Activated CD4-positive, alpha-beta T cell treated with anti-CD3 and anti-CD28 coated beads for 36 hours (primary cell): ENCODE measurements around the gene ATPAF2. TPM values are rescaled to one million over a fixed set of nuclear protein-coding genes. Genes with fewer than 3 reads are reported as not detected.

Source experiments
- ATAC-seq: fragments of 200-7000 bp; cut with Tn5 transposase; one replicate; pipeline ENCODE4 v1.10.0; 2021; ENCODE audit warnings: mild to moderate bottlenecking, moderate library complexity
- CTCF ChIA-PET: fragments of 350-600 bp; sonication (Branson Sonifier 250); formaldehyde crosslinking; loops from one replicate; lab custom pipeline; 2021; ENCODE audit warnings: antibody characterized with exemption; lab: Charles Lee
- POLR2A ChIA-PET: fragments of 350-600 bp; sonication (Branson Sonifier 250); formaldehyde crosslinking; loops from one replicate; lab custom pipeline; 2021; ENCODE audit warnings: antibody characterized with exemption, inconsistent platforms; lab: Charles Lee
- DNase-seq: peaks from one replicate; pipeline ENCODE4 v3.0.0-alpha.2; 2020
- H3K27ac Mint-ChIP-seq: one replicate; pipeline ENCODE4 v1.8.0; 2021; ENCODE audit warnings: mixed read lengths
- H3K27me3 Mint-ChIP-seq: one replicate; pipeline ENCODE4 v1.8.0; 2021; ENCODE audit warnings: mixed read lengths
- H3K36me3 Mint-ChIP-seq: one replicate; pipeline ENCODE4 v1.8.0; 2021; ENCODE audit warnings: low read depth, mixed read lengths
- H3K4me1 Mint-ChIP-seq: one replicate; pipeline ENCODE4 v1.8.0; 2021; ENCODE audit warnings: mixed read lengths
- H3K4me3 Mint-ChIP-seq: one replicate; pipeline ENCODE4 v1.8.0; 2021; ENCODE audit warnings: mild to moderate bottlenecking, moderate library complexity, mixed read lengths
- H3K9me3 Mint-ChIP-seq: one replicate; pipeline ENCODE4 v1.8.0; 2021; ENCODE audit warnings: low read depth, mixed read lengths
- intact Hi-C, 2 experiments: fragments of 100-400 bp; cut with DNase I in 1 of 2; cut with micrococcal nuclease in 1 of 2; formaldehyde crosslinking; loops; one replicate each; pipeline versions ENCODE4 v1.14.2 to v1.15.1; 2022 to 2024; cut with DNase I, micrococcal nuclease
- total RNA-seq, 2 experiments: library from RNA; stranded (reverse); gene quantifications; one replicate each; pipeline ENCODE4 v1.2.3, GENCODE V29; 2021

ATPAF2 gene
- 10 to 100 TPM; 32.9 to 40.3 TPM for total RNA-seq

GRCh38 chr17:18038861-18039534, at the start of gene ATPAF2, which contains the start of gene GID4:
Gene ATPAF2, minus strand, starts transcription at chr17:18039168. Its CDS starts 155 bp downstream, at chr17:18039013.
Gene GID4, plus strand, starts transcription at chr17:18039408. Its CDS starts 57 bp downstream, at chr17:18039465.
- H3K9me3 Mint-ChIP-seq: no peaks in the 10 kb centered on the region
- peak within 1 kb of the TSS; percentile 91 for H3K4me3 Mint-ChIP-seq
- H3K36me3 Mint-ChIP-seq: peaks cover 9% of the 10 kb centered on the region
- H3K27me3 Mint-ChIP-seq: no peaks in the 10 kb centered on the region
- ChIA-PET CTCF (interaction anchor here (0.7 to 1.1 kb wide), 2 partner anchors 151 to 674 kb away, joined by 3 read pairs; no protein-coding TSS in a partner anchor), POLR2A (no interaction called here)
- intact Hi-C loops: loop anchor here (1.0 to 2.0 kb wide), 18 partner anchors 48 to 802 kb away; partner anchors contain the start of genes ALKBH5 (in 2 of the 2), DRC3 (in 2 of the 2), PEMT (in 2 of the 2) and TOM1L2 (in 2 of the 2)
- H3K27ac Mint-ChIP-seq: peak within 1 kb of the TSS; percentile 92
- H3K4me1 Mint-ChIP-seq: peaks cover 49% of the 10 kb centered on the region
- ATAC-seq (peak; percentile 91), DNase-seq (peak; percentile 100)

GRCh38 chr17:18087610-18088491, 48.9 kb upstream of the ATPAF2 start, which contains the start of gene DRG2:
Gene DRG2, plus strand, starts transcription at chr17:18087948. Its CDS starts 76 bp downstream, at chr17:18088024.
- ChIA-PET POLR2A (interaction anchor here (0.7 kb wide), 1 partner anchor 117 kb away, joined by 3 read pairs; no protein-coding TSS in a partner anchor), CTCF (interaction anchor here (0.6 to 1.4 kb wide), 9 partner anchors 10 to 451 kb away, joined by 3 to 5 read pairs (median 3); no protein-coding TSS in a partner anchor)
- ATAC-seq: peak; percentile 90
- Mint-ChIP-seq H3K27me3 (no peaks in the 10 kb centered on the region), H3K4me3 (peak within 1 kb of the TSS; percentile 99), H3K4me1 (peaks cover 22% of the 10 kb centered on the region), H3K27ac (peak within 1 kb of the TSS; percentile 98), H3K9me3 (no peaks in the 10 kb centered on the region), H3K36me3 (peaks cover 22% of the 10 kb centered on the region)
- intact Hi-C loops: loop anchor here (1.0 to 5.0 kb wide), 11 partner anchors 46 to 496 kb away; partner anchors contain the start of genes ALKBH5 (in 2 of the 2), ATPAF2 (in 1 of the 2), DRC3 (in 1 of the 2) and GID4 (in 1 of the 2)
- peak; percentile 93 for DNase-seq

- Mint-ChIP-seq H3K27ac (no peak overlapping the region), H3K9me3 (no peaks in the 10 kb centered on the region), H3K4me1 (peaks cover 13% of the 10 kb centered on the region), H3K27me3 (peaks cover 3% of the 10 kb centered on the region), H3K4me3 (no peak overlapping the region), H3K36me3 (peaks cover 7% of the 10 kb centered on the region)
- CTCF ChIA-PET: interaction anchor here (0.6 kb wide), 1 partner anchor 906 kb away, joined by 4 read pairs; no protein-coding TSS in a partner anchor
- no peak for DNase-seq
- POLR2A ChIA-PET: no interaction called here
- no peak for ATAC-seq
- intact Hi-C loops: no loop called here
These were observed 45.3 kb upstream of the ATPAF2 start for GRCh38 chr17:18084256-18084655.

- Mint-ChIP-seq H3K4me3 (no peak overlapping the region), H3K9me3 (no peaks in the 10 kb centered on the region), H3K36me3 (no peaks in the 10 kb centered on the region), H3K27ac (no peak overlapping the region), H3K4me1 (no peaks in the 10 kb centered on the region), H3K27me3 (peaks cover 6% of the 10 kb centered on the region)
- intact Hi-C loops: no loop called here
- DNase-seq (no peak), ATAC-seq (no peak)
- CTCF ChIA-PET: no interaction called here
- POLR2A ChIA-PET: no interaction called here
These were observed 40.6 kb upstream of the ATPAF2 start for GRCh38 chr17:18079543-18079942.

GRCh38 chr17:18076936-18077335, 38.0 kb upstream of the ATPAF2 start:
- POLR2A ChIA-PET: no interaction called here
- H3K4me1 Mint-ChIP-seq: no peaks in the 10 kb centered on the region
- CTCF ChIA-PET: interaction anchor here (0.7 to 0.8 kb wide), 3 partner anchors 12 to 27 kb away, joined by 3 to 5 read pairs (median 3); no protein-coding TSS in a partner anchor
- DNase-seq (no peak), ATAC-seq (no peak)
- no peak overlapping the region for H3K4me3 Mint-ChIP-seq
- no peaks in the 10 kb centered on the region for H3K9me3 Mint-ChIP-seq
- peaks cover 8% of the 10 kb centered on the region for H3K27me3 Mint-ChIP-seq
- no peaks in the 10 kb centered on the region for H3K36me3 Mint-ChIP-seq
- intact Hi-C loops: no loop called here
- H3K27ac Mint-ChIP-seq: no peak overlapping the region

GRCh38 chr17:18074566-18075272, 35.8 kb upstream of the ATPAF2 start:
- Mint-ChIP-seq H3K4me3 (no peak overlapping the region), H3K36me3 (no peaks in the 10 kb centered on the region), H3K27me3 (peaks cover 5% of the 10 kb centered on the region), H3K27ac (no peak overlapping the region), H3K4me1 (peaks cover 7% of the 10 kb centered on the region), H3K9me3 (no peaks in the 10 kb centered on the region)
- ATAC-seq (no peak), DNase-seq (no peak)
- intact Hi-C loops: no loop called here
- ChIA-PET CTCF (no interaction called here), POLR2A (no interaction called here)

- intact Hi-C loops: no loop called here
- CTCF ChIA-PET: interaction anchor here (0.8 to 0.9 kb wide), 2 partner anchors 16 to 392 kb away, joined by 3 read pairs; partner anchors contain the start of gene DRG2
- H3K27me3 Mint-ChIP-seq: peaks cover 5% of the 10 kb centered on the region
- no peaks in the 10 kb centered on the region for H3K36me3 Mint-ChIP-seq
- no peak overlapping the region for H3K4me3 Mint-ChIP-seq
- peak; percentile 51 for ATAC-seq
- POLR2A ChIA-PET: no interaction called here
- H3K27ac Mint-ChIP-seq: no peak overlapping the region
- no peak for DNase-seq
- peaks cover 7% of the 10 kb centered on the region for H3K4me1 Mint-ChIP-seq
- no peaks in the 10 kb centered on the region for H3K9me3 Mint-ChIP-seq
These were observed 32.8 kb upstream of the ATPAF2 start for GRCh38 chr17:18071751-18072150.

- no peak overlapping the region for H3K4me3 Mint-ChIP-seq
- ATAC-seq: no peak
- H3K27me3 Mint-ChIP-seq: peaks cover 5% of the 10 kb centered on the region
- no peaks in the 10 kb centered on the region for H3K9me3 Mint-ChIP-seq
- intact Hi-C loops: no loop called here
- CTCF ChIA-PET: interaction anchor here (0.6 to 0.9 kb wide), 3 partner anchors 13 to 47 kb away, joined by 3 read pairs; partner anchors contain the start of gene DRG2
- peaks cover 7% of the 10 kb centered on the region for H3K4me1 Mint-ChIP-seq
- POLR2A ChIA-PET: no interaction called here
- DNase-seq: peak; percentile 16
- no peak overlapping the region for H3K27ac Mint-ChIP-seq
- H3K36me3 Mint-ChIP-seq: no peaks in the 10 kb centered on the region
These were observed 31.9 kb upstream of the ATPAF2 start for GRCh38 chr17:18070861-18071340.

GRCh38 chr17:18069101-18069500, 30.1 kb upstream of the ATPAF2 start:
- DNase-seq (no peak), ATAC-seq (no peak)
- CTCF ChIA-PET: interaction anchor here (1.0 kb wide), 1 partner anchor 150 kb away, joined by 3 read pairs; no protein-coding TSS in a partner anchor
- Mint-ChIP-seq H3K4me3 (no peak overlapping the region), H3K4me1 (peaks cover 7% of the 10 kb centered on the region), H3K9me3 (no peaks in the 10 kb centered on the region), H3K27ac (no peak overlapping the region), H3K27me3 (no peaks in the 10 kb centered on the region), H3K36me3 (peaks cover 5% of the 10 kb centered on the region)
- POLR2A ChIA-PET: no interaction called here
- intact Hi-C loops: no loop called here

GRCh38 chr17:18066866-18067265, 27.9 kb upstream of the ATPAF2 start:
- no peaks in the 10 kb centered on the region for H3K27me3 Mint-ChIP-seq
- peaks cover 7% of the 10 kb centered on the region for H3K4me1 Mint-ChIP-seq
- H3K4me3 Mint-ChIP-seq: no peak overlapping the region
- no peak overlapping the region for H3K27ac Mint-ChIP-seq
- peaks cover 5% of the 10 kb centered on the region for H3K36me3 Mint-ChIP-seq
- intact Hi-C loops: no loop called here
- DNase-seq: no peak
- ATAC-seq: no peak
- CTCF ChIA-PET: interaction anchor here (0.7 kb wide), 1 partner anchor 27 kb away, joined by 3 read pairs; no protein-coding TSS in a partner anchor
- POLR2A ChIA-PET: no interaction called here
- H3K9me3 Mint-ChIP-seq: no peaks in the 10 kb centered on the region
